MM.1S (cell line): ENCODE measurements around the gene USP49.

ENCODE experiments used
- EZH2phosphoT487 ChIP-seq: fragments of 300-600 bp; sonication (generic); IDR thresholded peaks from 2 replicates; pipeline ENCODE4 v1.6.1; 2018; ENCODE audit warnings: antibody characterized with exemption, low read length
- TF ChIP-seq, protein P1 (sequence below): fragments of 300-600 bp; sonication (generic); IDR thresholded peaks from 2 replicates; pipeline ENCODE4 v1.5.1; 2016; ENCODE audit warnings: antibody characterized with exemption, low read length, mixed read lengths

- TF ChIP-seq, protein P1, sequence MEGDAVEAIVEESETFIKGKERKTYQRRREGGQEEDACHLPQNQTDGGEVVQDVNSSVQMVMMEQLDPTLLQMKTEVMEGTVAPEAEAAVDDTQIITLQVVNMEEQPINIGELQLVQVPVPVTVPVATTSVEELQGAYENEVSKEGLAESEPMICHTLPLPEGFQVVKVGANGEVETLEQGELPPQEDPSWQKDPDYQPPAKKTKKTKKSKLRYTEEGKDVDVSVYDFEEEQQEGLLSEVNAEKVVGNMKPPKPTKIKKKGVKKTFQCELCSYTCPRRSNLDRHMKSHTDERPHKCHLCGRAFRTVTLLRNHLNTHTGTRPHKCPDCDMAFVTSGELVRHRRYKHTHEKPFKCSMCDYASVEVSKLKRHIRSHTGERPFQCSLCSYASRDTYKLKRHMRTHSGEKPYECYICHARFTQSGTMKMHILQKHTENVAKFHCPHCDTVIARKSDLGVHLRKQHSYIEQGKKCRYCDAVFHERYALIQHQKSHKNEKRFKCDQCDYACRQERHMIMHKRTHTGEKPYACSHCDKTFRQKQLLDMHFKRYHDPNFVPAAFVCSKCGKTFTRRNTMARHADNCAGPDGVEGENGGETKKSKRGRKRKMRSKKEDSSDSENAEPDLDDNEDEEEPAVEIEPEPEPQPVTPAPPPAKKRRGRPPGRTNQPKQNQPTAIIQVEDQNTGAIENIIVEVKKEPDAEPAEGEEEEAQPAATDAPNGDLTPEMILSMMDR: no peak
- TF ChIP-seq EZH2phosphoT487: no peak
These were observed 80.5 kb downstream of the USP49 start for GRCh38 chr6:41814629-41815028.
